Peyer's patch (tissue), 4 donors: Measurements from ENCODE around the gene CYP1B1. TPM values are rescaled to one million over a fixed set of nuclear protein-coding genes. Genes with fewer than 3 reads are reported as not detected.
"Not testable (repeated sequence)": the region's sequence is repeated elsewhere in the genome, so short reads cannot be mapped to it uniquely, and the experiment has no call there.

ENCODE experiments used
- DNase-seq, 3 donors: peaks; one replicate each; pipeline ENCODE4 v3.0.0-alpha.2; 2017 to 2019
- H3K27ac ChIP-seq, 4 donors: fragments of 200-600 bp; sonication (generic); one replicate each; pipeline ENCODE4 v1.5.1; 2016 to 2019
- H3K27me3 ChIP-seq, 2 donors: fragments of 200-600 bp; sonication (generic); one replicate each; pipeline ENCODE4 v1.5.1; 2019
- H3K36me3 ChIP-seq, 3 donors: fragments of 200-600 bp; sonication (generic); one replicate each; pipeline ENCODE4 v1.5.1; 2016 to 2019
- H3K4me1 ChIP-seq, 4 donors: fragments of 200-600 bp; sonication (generic); one replicate each; pipeline ENCODE4 v1.5.1; 2016 to 2019
- H3K4me3 ChIP-seq, 4 donors: fragments of 200-600 bp; sonication (generic); 1 replicate in 3 of 4; 2 replicates in 1 of 4; pipeline ENCODE4 v1.5.1; 2016 to 2019; ENCODE audit warnings: mild to moderate bottlenecking in 1 of 4
- H3K9me3 ChIP-seq, 4 donors: fragments of 200-600 bp; sonication (generic); one replicate each; pipeline ENCODE4 v1.5.1; 2016 to 2019; ENCODE audit warnings: mild to moderate bottlenecking in 1 of 4
- CTCF ChIP-seq, 6 experiments: fragments of 450-650 bp in 4 of 6; fragments of 200-600 bp in 2 of 6; sonication (generic) in 1 of 6; IDR thresholded peaks; one replicate each; pipeline ENCODE4 v1.5.1; 2017 to 2019; ENCODE audit warnings: antibody characterized with exemption in 6 of 6, mild to moderate bottlenecking in 3 of 6, moderate library complexity in 1 of 6
- POLR2A ChIP-seq, 2 donors: fragments of 450-650 bp; IDR thresholded peaks; one replicate each; pipeline ENCODE4 v1.5.1; 2017; ENCODE audit warnings: antibody characterized with exemption in 2 of 2, mild to moderate bottlenecking in 2 of 2, moderate library complexity in 2 of 2
- total RNA-seq, 4 donors: library from RNA; depleted of rRNA; stranded (reverse); fragments of >200 nt; gene quantifications; one replicate each; pipeline ENCODE4 v1.1.0, GENCODE V29; 2016

The CYP1B1 gene
- total RNA-seq, 4 donors from 2014 or later, result 4.9 to 16.5 (median 12.8) TPM

DNA sequence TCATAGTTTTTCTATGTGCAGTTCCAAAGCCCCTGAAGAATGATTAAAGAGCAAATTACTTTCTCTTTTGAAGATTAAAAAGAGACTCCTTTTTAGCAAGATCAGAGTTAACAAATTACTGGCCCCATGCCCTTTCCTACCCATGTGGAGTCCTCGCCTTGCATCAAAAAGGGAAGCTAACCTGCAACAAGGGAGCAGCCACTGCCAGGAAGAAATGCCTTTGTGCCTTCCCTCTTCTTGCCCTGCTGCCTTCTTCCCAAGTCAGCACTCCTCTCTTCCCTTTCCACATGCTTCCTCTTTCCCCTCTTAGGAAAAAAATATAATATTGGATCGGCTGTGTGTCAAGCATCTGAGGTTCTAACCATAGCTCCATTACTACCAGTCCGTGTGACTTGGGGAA, 37.1 kb upstream of the CYP1B1 start:
- H3K27me3 ChIP-seq, result no peaks in the 10 kb centered on the region
- H3K9me3 ChIP-seq, result no peaks in the 10 kb centered on the region
- DNase-seq, result no peak
- no peak overlapping the region for H3K4me3 ChIP-seq
- H3K36me3 ChIP-seq, result no peaks in the 10 kb centered on the region
- TF ChIP-seq POLR2A (IDR thresholded peaks at IDR 0.05), result no peak
- no peak for TF ChIP-seq CTCF (IDR thresholded peaks at IDR 0.05)
- no peak overlapping the region for H3K27ac ChIP-seq
- no peaks in the 10 kb centered on the region for H3K4me1 ChIP-seq

DNA sequence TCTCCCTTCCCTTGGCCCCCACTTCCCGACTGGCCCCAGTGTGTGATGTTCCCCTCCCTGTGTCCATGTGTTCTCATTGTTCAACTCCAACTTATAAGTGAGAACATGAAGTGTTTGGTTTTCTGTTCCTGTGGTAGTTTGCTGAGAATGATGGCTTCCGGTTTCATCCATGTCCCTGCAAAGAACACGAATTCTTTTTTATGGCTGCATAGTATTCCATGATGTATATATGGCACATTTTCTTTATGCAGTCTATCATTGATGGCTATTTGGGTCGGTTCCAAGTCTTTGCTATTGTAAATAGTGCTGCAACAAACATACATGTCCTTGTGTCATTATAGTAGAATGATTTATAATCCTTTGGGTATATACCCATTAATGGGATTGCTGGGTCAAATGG, 35.4 kb upstream of the CYP1B1 start:
- not testable (repeated sequence) for H3K36me3 ChIP-seq, DNase-seq, H3K9me3 ChIP-seq, H3K4me1 ChIP-seq, H3K27me3 ChIP-seq, H3K4me3 ChIP-seq, H3K27ac ChIP-seq

DNA sequence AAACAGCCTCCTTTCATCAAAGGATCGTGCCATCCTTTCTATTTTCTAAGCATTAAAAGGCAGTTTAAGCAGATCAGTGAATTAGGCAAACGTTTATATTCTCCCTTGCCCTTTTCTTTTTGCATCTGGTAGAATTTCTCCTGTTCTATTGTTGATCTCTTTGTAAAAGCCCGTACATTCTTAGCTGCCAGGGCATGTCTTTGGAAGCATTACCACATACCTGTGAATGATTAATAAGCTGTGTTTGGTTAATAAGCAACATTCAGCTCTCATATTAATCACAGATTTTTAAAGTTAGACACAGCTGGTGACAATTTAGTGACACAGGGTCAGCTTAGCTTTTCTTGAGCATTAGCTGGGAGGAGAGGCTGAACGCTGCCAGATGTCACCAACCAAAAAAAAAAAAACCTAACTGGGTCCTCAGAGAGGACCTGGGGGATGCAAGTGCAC, 33.8 kb upstream of the CYP1B1 start:
- Histone ChIP-seq H3K36me3 (no peaks in the 10 kb centered on the region), H3K4me3 (peak overlapping the region in 1 of 4 donors; percentile 3), H3K4me1 (no peaks in the 10 kb centered on the region), H3K27me3 (no peaks in the 10 kb centered on the region), H3K9me3 (no peaks in the 10 kb centered on the region), H3K27ac (peak overlapping the region in 1 of 4 donors; percentile 24)
- TF ChIP-seq POLR2A (IDR thresholded peaks at IDR 0.05), result no peak
- TF ChIP-seq CTCF (IDR thresholded peaks at IDR 0.05), result no peak
- DNase-seq, result no peak

GRCh38 chr2:38108907-38109731, 33.2 kb upstream of the CYP1B1 start:
- no peaks in the 10 kb centered on the region for H3K27me3 ChIP-seq
- no peak for DNase-seq
- TF ChIP-seq CTCF (IDR thresholded peaks at IDR 0.05), result no peak
- no peak for TF ChIP-seq POLR2A (IDR thresholded peaks at IDR 0.05)
- H3K4me1 ChIP-seq, result no peaks in the 10 kb centered on the region
- peak overlapping the region in 1 of 4 donors; percentile 3 for H3K4me3 ChIP-seq
- no peaks in the 10 kb centered on the region for H3K36me3 ChIP-seq
- H3K9me3 ChIP-seq, result no peaks in the 10 kb centered on the region
- H3K27ac ChIP-seq, result peak overlapping the region in 1 of 4 donors; percentile 24

GRCh38 chr2:38107738-38108410, 31.9 kb upstream of the CYP1B1 start:
- H3K27ac ChIP-seq, result peak overlapping the region in 1 of 4 donors; percentile 35
- DNase-seq, result no peak
- H3K4me1 ChIP-seq, result no peaks in the 10 kb centered on the region
- no peaks in the 10 kb centered on the region for H3K9me3 ChIP-seq
- no peak overlapping the region for H3K4me3 ChIP-seq
- TF ChIP-seq CTCF (IDR thresholded peaks at IDR 0.05), result no peak
- no peak for TF ChIP-seq POLR2A (IDR thresholded peaks at IDR 0.05)
- no peaks in the 10 kb centered on the region for H3K36me3 ChIP-seq
- H3K27me3 ChIP-seq, result no peaks in the 10 kb centered on the region
